ENCODE data around the gene CACNB4. TPM values are rescaled to one million over a fixed set of nuclear protein-coding genes. Genes with fewer than 3 reads are reported as not detected.

The CACNB4 gene
- total RNA-seq, 2 experiments from 2014 or later, result 0.34 to 0.41 TPM

DNA sequence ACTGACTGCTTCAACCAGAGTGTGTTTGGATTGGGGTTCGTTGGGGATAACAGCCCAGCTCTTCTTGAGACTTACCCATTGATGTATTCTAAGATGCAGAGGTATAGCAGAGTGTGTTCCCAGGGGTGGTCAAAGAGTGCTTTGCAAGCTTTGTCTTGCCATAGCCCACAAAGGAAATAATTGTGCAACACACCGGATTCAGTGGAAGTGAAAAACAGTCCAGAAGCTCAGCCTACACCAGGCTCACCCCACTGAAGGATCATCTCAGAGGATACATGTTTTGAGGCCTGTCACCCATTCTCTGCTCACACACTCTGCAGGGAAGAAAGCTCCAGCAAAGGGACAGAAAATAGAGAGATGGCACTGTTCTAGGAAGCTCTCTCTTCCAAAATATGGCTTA lies 9.6 kb downstream of the CACNB4 start:
- Mint-ChIP-seq H3K4me3 (no peak overlapping the region), H3K27ac (no peak overlapping the region), H3K4me1 (ENCODE audit: low read depth) (no peaks in the 10 kb centered on the region), H3K9me3 (no peaks in the 10 kb centered on the region), H3K36me3 (ENCODE audit: low read depth) (no peaks in the 10 kb centered on the region), H3K27me3 (peaks cover 4% of the 10 kb centered on the region)
- DNase-seq, result no peak
- no peak for ATAC-seq
- ChIA-PET CTCF (interaction anchor here (0.9 kb wide), 1 partner anchor 20 kb away, joined by 3 read pairs; no protein-coding TSS in a partner anchor), POLR2A (interaction anchor here (1.2 kb wide), 1 partner anchor 8 kb away, joined by 5 read pairs; no protein-coding TSS in a partner anchor)
- intact Hi-C loops (cut with micrococcal nuclease), result no loop called here
- TF ChIP-seq, protein P1, sequence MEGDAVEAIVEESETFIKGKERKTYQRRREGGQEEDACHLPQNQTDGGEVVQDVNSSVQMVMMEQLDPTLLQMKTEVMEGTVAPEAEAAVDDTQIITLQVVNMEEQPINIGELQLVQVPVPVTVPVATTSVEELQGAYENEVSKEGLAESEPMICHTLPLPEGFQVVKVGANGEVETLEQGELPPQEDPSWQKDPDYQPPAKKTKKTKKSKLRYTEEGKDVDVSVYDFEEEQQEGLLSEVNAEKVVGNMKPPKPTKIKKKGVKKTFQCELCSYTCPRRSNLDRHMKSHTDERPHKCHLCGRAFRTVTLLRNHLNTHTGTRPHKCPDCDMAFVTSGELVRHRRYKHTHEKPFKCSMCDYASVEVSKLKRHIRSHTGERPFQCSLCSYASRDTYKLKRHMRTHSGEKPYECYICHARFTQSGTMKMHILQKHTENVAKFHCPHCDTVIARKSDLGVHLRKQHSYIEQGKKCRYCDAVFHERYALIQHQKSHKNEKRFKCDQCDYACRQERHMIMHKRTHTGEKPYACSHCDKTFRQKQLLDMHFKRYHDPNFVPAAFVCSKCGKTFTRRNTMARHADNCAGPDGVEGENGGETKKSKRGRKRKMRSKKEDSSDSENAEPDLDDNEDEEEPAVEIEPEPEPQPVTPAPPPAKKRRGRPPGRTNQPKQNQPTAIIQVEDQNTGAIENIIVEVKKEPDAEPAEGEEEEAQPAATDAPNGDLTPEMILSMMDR (IDR thresholded peaks at IDR 0.05), result no peak

DNA sequence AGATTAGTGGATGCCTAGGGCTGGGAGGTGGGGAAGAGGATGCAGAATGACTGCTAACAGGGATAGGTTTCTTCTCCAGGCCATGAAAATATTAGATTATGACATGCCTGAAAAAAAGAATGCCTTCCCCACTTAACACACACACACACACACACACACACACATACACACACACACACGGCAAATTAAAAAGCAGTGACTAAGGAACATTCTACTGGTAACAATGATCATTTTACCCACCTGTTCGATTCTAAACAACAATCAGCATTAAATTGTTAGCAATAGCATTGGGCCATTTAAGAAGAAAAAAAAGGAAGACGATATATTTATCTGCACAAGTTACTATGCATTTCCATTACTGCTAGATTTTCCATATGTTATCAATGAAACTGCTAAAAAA lies 10.8 kb downstream of the CACNB4 start:
- Mint-ChIP-seq H3K9me3 (no peaks in the 10 kb centered on the region), H3K27me3 (no peaks in the 10 kb centered on the region), H3K4me1 (ENCODE audit: low read depth) (no peaks in the 10 kb centered on the region), H3K27ac (no peak overlapping the region), H3K4me3 (no peak overlapping the region), H3K36me3 (ENCODE audit: low read depth) (no peaks in the 10 kb centered on the region)
- intact Hi-C loops (cut with micrococcal nuclease), result no loop called here
- TF ChIP-seq, protein P1 (IDR thresholded peaks at IDR 0.05), result no peak
- ATAC-seq, result no peak
- ChIA-PET CTCF (no interaction called here), POLR2A (no interaction called here)
- no peak for DNase-seq

DNA sequence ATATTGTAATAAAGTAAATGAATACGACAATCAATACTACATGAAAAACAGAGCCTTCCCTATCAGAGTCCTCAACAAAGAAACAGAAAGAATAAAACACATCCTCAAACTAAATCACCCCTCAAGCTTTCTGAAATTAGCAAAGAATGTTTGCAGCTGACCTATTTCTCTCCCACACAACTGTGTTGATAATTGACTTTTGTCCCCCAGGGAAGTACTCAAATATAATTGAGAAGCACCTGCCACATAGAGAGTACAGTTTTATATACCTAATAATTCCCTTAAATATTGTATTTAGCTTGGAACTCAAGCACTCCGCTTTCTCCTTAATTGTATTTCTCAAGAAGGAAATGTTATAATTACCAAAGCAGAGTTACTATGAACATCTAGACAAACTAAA lies 12.6 kb downstream of the CACNB4 start:
- TF ChIP-seq, protein P1 (IDR thresholded peaks at IDR 0.05), result no peak
- no peaks in the 10 kb centered on the region for H3K27me3 Mint-ChIP-seq
- POLR2A ChIA-PET, result no interaction called here
- no peaks in the 10 kb centered on the region for H3K4me1 Mint-ChIP-seq (ENCODE audit: low read depth)
- no peaks in the 10 kb centered on the region for H3K36me3 Mint-ChIP-seq (ENCODE audit: low read depth)
- no peak for ATAC-seq
- no peak overlapping the region for H3K27ac Mint-ChIP-seq
- intact Hi-C loops (cut with micrococcal nuclease), result no loop called here
- no peaks in the 10 kb centered on the region for H3K9me3 Mint-ChIP-seq
- no peak overlapping the region for H3K4me3 Mint-ChIP-seq
- CTCF ChIA-PET, result no interaction called here
- DNase-seq, result no peak

DNA sequence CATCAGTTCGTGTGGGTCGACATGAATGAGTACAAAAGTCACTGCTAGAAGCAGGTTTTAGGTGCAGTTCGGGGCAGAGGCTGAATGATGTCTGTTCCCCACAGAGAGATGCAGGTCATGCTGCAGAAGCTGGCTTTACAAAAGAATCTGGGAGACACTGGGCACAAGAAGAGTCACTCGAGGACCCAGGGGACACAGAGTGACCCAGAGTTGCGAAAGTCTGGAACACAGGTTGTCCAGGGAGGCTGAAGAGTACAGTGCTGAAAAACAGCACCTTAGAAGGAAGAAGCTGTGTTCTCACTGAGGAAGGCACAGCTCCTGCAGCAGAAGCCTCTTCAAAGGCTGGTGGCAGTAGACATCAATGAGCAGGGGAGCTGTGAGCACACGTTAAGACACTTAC lies 14.8 kb downstream of the CACNB4 start:
- Mint-ChIP-seq H3K27me3 (no peaks in the 10 kb centered on the region), H3K4me1 (ENCODE audit: low read depth) (no peaks in the 10 kb centered on the region), H3K9me3 (no peaks in the 10 kb centered on the region), H3K27ac (no peak overlapping the region), H3K4me3 (no peak overlapping the region), H3K36me3 (ENCODE audit: low read depth) (no peaks in the 10 kb centered on the region)
- TF ChIP-seq, protein P1 (IDR thresholded peaks at IDR 0.05), result no peak
- CTCF ChIA-PET, result no interaction called here
- no peak for DNase-seq
- intact Hi-C loops (cut with micrococcal nuclease), result no loop called here
- POLR2A ChIA-PET, result no interaction called here
- ATAC-seq, result no peak

DNA sequence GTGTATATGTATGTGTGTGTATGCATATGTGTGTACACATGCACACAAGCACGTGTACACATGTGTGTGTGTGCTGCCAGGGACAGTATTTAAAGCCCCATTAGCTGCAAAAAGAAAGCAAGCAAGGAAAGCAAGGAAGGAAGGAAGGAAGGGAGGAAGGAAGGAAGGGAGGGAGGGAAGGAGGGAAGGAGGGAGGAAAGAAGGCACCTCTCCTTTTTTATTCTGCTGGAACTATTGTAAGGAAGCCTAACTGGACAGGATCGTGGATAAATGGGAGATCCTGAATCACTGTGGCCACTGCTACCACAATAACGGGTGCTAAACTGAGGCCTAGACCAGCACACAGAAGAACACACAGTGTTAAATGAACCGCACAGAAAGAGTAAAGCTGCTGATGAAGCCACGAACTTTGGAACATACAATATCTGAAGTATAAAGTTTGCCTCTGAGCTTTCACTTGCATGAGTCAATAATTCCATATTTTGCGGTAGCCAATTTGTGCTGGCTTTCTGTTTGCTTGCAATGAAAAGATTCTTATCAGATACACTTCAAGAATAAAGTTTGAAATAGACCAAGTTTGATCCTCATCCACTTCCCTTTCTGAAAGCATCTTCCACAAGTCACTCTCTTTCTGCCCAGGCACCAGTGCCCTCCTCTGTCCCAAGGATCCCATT lies 15.5 kb downstream of the CACNB4 start:
- no peaks in the 10 kb centered on the region for H3K4me1 Mint-ChIP-seq (ENCODE audit: low read depth)
- ATAC-seq (no peak), DNase-seq (no peak)
- H3K27ac Mint-ChIP-seq, result no peak overlapping the region
- no peaks in the 10 kb centered on the region for H3K9me3 Mint-ChIP-seq
- H3K27me3 Mint-ChIP-seq, result no peaks in the 10 kb centered on the region
- no peaks in the 10 kb centered on the region for H3K36me3 Mint-ChIP-seq (ENCODE audit: low read depth)
- H3K4me3 Mint-ChIP-seq, result no peak overlapping the region
- POLR2A ChIA-PET, result no interaction called here
- TF ChIP-seq, protein P1 (IDR thresholded peaks at IDR 0.05), result no peak
- intact Hi-C loops (cut with micrococcal nuclease), result no loop called here
- CTCF ChIA-PET, result no interaction called here
